ENCODE measurements around the gene A4GNT.
"Not testable (repeated sequence)": the region's sequence is repeated elsewhere in the genome, so short reads cannot be mapped to it uniquely, and the experiment has no call there.

A4GNT gene

DNA sequence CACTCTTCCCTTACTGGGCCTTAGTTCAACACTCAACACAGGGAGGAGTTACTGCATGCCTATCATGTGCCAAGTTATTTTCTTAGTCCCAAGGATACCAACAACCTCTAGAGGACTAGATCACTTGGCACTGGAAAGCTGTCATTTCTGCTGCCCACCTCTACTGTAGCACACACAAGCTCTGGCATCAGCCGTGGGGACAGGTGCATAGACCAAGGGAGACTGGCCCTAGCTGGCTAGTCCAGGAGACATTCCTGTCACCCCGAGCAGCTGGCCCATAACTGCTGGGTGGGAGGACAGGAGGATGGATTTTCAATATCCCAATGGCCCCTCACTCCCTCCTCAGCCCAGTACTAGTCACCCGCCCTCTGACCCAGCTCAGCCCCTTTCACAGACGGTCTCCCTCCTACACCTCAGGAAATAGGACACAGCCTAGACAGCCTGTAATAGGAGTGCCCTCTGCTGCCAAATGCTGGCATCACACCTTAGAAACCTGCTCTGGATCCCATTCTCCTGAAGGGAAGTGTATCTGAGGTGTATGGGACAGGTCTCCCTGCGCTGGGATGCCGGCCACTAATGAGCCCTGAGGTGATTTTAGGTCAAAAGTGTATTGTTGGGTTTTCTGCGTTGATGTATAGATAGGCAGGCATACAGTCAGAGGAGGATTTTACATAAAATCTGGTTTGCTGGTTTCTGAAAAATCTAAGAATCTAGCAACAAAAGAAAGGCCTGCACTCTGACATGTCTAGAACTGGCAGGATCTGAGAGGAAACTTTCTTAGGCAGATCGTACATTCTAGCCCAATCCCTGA, 13.4 kb downstream of the A4GNT start:
- peak; percentile 36 for DNase-seq

DNA sequence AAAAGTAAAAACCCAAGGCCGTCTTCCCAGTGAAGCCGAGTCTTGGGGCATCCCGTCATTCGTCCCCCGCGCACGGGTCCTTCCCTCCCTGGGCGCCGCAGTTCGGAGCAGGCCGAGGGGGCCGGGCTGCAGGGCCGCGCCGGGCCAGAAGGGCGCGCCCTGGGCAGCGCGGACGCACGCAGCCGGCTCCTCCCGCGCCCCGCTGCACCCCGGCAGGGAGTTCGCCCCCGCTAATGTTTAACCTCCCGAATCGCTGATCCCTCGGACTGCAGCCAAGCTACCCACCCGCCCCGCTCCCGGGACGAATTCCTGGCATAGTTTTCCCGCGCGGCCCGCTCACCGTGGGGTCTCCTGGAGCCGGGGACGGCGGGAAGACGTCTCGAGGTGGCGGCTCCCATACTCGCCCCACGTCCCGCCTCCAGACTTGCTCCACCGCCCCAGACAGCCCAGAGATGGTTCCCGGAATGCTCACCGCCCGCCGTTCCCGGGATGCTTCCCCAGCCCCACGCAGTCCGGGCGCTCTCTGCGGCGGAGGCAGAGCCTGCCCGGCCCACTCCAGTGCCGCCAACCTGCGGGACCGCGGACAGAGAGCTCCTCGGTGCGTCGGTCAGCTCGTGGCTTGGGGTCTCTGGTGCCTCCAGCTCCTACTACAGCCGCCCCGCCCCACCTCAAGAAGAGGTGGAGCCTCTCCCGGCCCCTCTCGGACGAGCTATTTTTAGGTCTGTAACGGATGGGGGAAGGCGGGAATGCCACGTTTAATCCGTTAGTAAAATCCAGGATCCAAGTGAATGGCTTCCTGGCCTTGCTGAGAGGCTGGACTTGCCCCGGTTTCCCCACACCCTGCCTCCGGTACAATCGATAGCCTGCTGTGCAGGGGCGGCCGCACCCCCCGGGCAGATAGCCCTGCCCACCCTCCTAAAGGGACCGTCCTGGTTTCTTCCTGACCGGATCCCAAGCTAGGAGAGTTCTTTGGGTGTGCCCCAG, 16.9 kb downstream of the A4GNT start, which contains the start of gene DZIP1L:
TSS of gene DZIP1L (minus strand) at position 621 of the 984 bp plus-strand sequence. CDS start 11,637 bp downstream, outside the sequence.
- DNase-seq, result peak; percentile 25

DNA sequence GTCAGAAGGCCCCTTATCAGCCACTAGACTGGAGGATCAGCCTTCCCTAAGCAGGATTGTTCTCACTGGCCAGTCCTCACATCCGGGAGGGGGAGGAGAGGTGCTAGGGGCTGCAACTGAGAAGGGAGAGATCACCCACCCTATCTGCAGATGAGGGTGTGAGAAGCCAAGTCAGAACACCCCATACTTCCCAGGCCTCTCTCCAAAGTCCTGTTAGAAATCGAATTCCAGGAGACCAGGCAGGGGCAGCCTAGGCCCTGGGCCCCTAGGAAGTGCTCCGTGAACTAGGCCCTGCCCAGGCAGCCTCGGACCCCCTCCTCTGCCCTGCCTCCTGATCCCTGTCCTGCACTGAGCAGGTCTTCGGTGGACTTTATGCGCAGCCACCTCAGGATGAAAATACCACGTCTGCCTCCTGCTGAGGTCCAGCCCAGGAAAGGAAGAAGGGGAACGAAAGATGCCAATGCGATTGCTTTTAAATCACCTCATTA, 17.7 kb downstream of the A4GNT start:
- DNase-seq, result no peak

DNA sequence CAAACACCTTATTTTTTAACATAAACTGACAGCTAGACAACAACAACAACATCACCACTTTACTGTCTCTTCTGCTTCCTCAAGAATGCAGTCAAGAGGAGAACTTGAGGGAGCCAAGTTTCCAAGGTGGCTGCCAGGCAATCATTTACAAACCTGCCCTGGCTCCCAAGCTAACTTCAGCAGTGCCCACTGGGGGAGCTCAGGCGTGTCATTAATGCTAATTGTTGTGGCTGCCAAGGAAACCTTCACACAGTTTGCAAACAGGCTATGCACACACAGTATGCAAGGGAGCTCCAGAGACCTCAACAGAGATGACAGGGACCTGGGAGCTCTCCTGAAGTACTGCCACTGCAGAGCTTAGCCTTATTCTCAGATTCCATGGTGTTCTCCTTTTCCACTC, 18.9 kb downstream of the A4GNT start:
- peak; percentile 82 for DNase-seq

DNA sequence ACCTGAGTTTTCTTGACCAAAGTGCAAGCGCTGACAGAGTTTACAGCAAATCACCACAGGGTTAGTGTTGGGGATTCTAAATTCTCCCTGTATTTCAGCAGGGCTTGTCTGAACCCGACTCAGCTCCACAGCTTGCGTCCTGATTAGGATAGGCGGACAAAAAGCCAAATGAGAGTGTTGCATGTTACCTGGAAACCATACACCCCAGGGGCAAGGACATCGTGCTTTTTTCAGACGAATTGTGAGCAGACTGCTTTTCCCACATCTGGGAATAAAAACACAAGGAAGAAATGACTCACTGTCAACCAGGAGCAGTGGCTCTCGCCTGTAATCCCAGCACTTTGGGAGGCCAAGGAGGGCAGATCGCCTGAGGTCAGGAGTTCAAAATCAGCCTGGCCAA, 19.8 kb downstream of the A4GNT start:
- no peak for DNase-seq

DNA sequence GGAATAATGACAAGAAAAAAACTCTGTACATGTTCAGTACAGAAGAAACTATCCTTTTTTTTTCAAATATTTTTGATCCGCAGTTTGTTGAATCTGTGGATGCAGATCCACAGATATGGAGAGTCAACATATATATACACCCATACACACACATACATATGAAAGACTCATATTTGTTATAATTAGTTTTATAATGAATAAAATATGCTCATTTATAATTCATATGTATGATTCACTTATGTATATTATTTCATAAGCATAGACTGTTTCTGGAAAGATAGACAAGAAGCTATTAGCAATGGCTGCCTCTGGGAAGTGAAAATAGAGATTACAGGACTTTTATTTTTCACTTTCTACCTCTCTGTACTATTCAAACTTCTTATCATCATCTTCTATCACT, 26.6 kb downstream of the A4GNT start:
- DNase-seq, result no peak

DNA sequence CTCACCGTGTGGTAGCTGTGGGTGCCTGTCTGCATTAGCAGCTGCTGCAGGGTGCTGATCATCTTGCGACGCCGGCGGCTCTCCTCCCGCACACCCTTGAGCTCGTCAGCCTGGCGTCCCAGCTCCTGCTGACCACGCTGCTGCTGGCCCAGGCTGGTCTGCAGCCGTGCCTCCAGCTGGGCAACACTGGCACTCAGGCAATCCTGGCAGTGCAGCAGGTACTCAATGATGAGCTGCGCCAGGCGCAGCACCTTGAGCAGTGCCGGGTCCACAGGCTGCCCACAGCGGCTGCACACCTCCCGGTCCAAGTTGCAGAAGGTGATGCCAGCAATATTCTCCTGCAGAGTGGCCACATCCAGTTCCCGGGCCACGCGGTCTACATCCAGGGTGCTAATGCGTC, 28.7 kb downstream of the A4GNT start:
- DNase-seq, result no peak

DNA sequence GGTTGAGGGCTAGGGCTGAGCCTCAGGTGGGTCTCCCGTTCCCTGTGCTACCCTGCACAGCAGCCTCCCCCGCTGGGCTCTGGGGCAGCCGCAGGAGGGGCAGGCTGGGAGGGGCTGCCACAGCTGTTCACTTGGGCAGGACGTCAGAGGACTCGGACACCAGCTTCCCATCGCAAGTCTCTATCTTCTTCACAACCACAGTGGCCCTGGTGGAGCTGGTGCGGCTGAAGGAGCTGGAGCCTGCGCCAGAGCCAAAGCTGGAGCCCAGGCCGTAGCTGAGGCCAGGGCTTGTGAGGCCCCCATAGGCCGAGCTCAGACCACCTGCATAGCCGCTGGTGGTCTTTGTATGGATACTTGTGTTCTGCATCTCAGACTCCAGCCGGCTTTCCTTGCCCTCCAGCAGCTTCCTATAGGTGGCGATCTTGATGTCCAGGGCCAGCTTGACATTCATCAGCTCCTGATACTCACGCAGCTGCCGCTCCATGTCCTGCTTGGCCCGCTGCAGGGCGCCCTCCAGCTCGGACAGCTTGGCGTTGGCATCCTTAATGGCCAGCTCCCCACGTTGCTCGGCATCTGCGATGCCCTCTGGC, 30.7 kb downstream of the A4GNT start:
- not testable (repeated sequence) for DNase-seq

DNA sequence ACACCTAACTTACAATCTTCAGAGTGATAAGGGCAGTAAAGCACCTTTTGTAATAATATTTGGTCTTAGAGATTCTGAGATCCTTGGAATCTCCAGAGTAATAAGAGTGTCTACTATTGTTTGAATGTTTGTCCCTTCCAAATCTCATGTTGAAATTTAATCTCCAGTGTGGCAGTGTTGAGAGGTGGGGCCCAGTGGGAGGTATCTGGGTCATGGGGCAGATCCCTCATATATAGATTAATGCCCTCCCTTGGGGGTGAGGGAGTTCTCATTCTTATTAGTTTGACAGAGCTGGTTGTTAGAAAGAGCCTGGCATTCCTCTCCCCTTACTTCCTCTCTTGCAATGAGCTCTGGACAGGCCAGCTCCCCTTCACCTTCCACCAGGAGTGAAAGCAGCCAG, 32.8 kb downstream of the A4GNT start:
- DNase-seq, result no peak

DNA sequence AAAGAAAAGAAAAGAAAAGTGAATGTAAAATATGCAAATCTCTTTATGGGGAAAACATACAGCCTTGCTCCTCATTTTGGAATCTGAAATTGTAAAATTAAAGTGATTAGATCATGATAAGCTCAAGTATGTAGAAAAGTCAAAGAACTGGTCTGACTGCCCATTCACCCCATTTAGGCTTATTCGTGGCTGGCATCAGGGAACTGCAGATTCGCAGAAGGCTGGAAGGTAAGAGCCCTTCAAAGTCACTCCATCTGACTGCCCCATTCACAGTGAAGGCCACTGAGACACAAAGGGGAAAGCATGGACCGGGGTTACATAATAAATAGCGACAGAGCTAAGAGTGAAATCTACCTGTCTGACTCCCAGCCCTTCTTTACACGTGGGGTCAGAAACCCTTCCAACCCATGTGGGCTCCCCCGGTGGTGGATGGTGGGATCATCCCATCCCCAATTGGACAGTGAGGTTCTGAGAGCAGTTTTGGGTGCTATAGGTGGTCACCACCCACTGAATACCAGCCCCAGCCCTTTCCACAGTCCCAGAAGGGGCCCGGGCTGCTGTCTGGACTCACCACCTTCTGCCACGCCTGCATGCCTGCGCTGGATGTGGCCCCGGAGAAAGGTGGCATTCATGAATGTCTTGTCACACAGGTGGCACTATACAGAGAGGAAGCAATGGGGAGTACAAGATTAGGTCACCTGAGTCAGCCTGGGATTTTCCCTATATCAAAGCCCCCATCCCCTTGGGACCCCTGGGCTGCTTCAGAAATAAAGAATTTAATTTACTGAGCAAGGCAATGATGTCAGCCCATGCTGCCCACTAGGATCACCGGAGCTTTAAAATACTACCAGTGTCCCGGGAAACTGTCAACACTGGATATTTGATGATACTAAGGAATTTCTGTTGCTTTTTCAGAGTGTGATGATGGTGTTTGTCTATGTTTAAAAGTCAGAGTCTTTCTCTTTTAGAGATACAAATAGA, 34.7 kb downstream of the A4GNT start:
- DNase-seq, result peak; percentile 7

DNA sequence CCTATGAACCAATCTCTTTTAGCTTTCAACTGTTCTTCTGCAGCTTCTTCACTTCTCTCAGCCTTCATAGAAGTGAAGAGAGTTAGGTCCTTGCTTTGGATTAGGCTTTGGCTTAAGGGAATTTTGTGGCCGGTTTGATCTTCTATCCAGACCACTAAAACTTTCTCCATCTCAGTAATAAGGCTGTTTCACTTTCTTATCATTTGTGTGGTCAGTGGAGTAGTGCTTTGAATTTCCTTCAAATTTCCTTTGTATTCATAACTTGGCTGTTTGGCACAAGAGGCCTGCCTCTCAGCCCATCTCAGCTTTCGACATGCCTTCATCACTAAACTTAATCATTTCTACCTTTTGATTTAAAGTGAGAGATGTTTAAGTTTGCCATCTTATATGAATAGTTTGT, 38.5 kb downstream of the A4GNT start:
- no peak for DNase-seq

DNA sequence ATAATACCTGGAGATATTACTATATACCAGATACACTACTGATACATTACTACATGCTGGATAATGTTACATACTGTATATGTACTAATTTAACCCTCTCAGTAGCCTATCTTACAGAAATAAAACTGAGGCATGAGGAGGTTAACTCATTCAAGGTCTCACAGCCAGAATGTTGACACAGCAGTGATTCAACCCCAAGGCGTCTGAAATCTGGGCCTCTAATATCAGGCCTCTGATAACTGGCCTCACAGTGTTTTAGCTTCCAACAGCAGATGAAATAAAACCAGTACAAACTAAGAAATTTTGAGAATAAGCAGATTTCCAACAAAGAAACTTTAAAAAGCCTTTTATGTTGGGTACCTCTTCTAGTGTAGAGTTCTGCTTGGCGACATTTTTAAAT, 40.2 kb downstream of the A4GNT start:
- DNase-seq, result no peak

DNA sequence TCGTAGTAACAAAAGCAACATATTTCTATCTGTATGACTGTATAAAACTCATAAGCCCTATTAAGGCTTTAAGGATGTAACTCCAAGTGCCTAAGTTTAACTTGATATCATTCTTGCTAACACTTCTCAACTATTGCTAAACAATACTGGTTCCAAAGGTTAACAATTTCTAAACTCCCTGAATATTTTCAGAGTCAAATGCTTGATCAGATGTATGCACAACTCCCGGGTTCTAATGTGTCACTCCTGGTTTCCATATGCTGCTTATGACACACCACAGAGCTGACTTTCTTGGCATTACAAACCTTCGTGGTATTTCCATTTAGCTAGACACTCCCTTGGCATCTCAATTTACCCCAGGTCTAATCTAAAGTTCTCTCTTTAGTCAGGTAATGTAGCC, 43.1 kb downstream of the A4GNT start:
- DNase-seq, result no peak

DNA sequence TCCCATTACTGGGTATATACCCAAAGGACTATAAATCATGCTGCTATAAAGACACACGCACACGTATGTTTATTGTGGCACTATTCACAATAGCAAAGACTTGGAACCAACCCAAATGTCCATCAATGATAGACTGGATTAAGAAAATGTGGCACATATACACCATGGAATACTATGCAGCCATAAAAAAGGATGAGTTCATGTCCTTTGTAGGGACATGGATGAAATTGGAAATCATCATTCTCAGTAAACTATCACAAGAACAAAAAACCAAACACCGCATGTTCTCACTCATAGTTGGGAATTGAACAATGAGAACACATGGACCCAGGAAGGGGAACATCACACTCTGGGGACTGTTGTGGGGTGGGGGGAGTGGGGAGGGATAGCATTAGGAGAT, 46.4 kb downstream of the A4GNT start:
- not testable (repeated sequence) for DNase-seq

DNA sequence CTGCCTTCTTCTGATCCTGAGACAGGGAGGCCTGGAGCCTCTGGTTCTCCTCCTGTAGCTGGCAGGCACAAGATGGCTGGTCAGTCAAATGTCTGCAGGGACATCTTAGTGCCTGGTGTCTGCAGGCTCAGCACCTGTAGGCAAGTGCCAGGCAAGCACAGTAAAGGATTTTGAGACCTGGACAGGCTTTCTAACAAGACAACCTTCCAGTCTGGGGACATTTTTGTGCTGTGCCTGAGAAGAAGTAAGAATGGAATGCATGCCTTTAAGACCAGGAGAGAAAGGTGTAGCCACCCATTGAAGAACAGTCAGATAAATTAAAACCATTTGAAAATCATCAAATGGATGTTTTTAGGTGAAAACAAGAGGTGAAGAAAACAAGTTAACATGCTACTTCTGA, 48.0 kb downstream of the A4GNT start:
- DNase-seq, result no peak

DNA sequence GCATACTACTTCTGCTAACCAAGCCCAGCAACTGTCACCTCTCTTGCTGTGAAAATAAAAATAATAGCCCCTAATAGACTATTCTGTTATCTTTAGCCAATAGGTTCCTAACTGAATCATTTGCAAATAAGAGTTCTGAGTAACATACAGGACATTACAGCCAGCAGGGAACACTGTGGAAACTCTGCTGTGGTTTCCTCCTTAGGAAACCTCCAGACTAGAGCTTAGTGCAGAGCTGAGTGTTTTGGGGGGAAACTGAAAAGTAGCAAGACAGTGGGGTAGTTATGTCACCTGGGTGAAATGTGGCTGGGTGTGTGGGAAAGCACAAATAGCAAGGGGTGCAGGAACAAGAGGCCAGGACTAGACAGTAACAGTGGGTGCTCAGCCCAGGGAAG, 49.2 kb downstream of the A4GNT start:
- DNase-seq, result no peak

DNA sequence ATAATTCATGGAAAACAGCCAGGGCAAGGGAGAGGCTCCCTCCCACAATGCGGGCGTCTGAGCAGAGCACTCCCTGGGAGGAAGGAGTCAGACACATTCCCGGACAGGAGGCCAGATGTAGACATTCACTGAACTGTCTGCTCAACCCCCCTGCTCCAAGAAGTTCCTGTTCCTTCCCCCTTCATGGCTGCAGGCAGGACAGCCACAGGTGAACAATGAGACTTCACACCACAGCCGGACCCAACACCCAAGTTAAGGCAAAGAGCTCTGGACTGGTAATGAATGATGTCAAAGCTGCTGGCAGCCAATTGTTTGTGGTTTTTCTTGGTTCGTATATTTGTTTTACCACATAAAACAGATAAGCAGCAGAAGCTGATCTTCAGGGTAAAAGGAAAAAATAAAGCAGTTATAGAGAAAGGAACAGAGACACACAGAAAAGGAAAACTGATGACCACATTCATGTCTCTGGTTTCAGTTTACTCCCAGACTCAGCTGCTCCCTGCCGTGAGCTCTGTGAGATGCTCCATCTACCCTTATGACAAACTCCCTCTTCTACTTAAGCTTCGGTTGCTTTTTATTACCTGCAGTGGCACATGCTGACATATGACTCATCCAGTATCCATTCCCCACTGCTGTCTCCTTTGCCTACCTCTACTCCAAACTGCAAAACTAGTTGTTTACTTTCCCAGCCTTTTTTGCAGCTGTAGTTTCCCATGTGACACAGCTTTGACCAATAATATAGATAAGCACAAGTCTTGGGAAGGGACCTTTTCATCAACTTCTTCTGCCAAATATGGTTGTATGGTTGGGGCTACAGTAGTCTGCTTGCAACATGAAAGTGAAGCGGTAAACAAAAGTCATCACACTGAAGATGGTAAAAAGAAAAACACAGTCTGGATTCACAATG, 49.9 kb downstream of the A4GNT start:
- DNase-seq, result no peak

DNA sequence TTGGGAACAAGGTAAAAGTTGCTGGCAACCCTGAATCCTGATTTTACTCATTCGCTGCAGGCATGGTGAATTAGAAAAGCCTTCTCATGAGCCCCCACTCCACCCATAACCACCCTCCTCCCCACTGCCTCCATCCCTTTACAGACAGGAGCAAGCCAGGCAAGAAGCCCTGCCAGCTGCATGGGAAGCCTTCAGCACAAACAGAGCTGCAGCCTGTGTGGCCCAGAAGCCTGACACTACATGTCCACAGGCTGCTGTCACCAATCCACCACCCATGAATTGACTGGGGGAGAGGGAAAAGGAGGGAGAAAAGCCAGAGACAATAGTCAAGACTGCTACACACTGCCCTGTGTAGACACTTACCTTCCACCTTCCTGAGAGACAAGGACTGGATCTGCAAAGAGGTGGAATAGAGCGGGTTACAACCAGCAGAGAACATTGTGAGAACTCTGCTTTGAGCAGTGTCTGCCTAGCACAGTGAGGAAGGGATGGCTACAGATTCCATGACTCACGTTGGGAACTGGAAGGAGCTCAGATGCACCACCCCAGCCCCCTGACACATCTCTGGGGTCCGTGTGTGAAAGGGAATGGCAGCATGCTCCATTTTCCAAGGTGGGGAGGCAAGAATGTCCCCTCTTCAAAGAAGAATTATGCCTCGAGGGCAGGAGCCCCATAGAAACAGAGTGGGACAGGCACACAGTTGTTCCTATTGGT, 50.7 kb downstream of the A4GNT start:
- DNase-seq, result no peak

DNA sequence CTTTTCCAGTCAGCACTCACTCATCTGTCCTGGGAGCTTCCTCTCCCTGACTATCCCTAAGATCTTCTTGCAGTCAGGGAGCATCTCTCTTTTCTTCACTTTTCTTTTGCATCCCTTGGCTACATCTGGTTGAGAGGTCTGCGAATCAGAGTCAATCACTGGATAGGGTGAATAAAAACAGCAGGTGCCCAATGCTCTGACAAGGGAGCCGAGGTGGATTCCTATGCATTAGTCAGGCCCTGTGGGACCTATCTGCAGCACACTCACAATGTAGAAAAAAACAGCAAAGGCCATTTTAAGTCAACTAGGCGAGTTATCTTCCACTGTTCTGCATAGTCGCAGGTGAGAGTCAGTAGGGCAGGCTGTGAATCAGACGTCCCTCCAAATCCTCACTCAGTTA, 52.3 kb downstream of the A4GNT start:
- no peak for DNase-seq

DNA sequence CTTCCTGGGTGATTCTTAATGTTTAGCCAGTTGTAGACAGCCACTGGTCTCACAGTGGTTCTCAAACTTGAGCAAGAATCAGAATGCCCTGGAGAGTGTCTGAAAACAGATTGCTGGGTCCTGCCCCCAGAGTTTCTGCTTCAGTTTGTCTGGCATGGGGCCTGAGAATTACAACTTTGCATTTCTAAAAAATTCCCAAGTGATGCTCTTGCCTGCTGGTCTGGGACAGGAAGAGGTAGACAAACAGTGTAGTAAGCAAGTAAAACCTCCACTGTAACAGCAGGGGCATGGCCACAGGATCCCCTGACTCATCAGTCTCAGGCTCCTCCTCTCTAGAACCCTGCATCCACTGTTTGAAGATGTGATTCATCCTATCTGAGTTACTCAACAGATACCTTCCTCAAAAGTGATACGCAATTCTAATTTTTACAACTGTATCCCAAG, 53.3 kb downstream of the A4GNT start:
- no peak for DNase-seq
